ENCODE measurements around the gene LAMC3.

LAMC3 gene

GRCh38 chr9:131125288-131126058 lies 116.5 kb downstream of the LAMC3 start, which contains the start of gene NUP214:
TSS of gene NUP214 (plus strand) at chr9:131125586. CDS start at chr9:131125705, 119 bp downstream.
- peak; percentile 100 for DNase-seq

GRCh38 chr9:131126059-131126426 lies 117.1 kb downstream of the LAMC3 start:
- no peak for DNase-seq

GRCh38 chr9:131129183-131129582 lies 120.2 kb downstream of the LAMC3 start:
- DNase-seq, result no peak

- DNase-seq, result no peak
These were observed 129.7 kb downstream of the LAMC3 start for GRCh38 chr9:131138676-131139075.

GRCh38 chr9:131140112-131140511 lies 131.1 kb downstream of the LAMC3 start:
- no peak for DNase-seq

GRCh38 chr9:131140550-131140949 lies 131.6 kb downstream of the LAMC3 start:
- no peak for DNase-seq

- no peak for DNase-seq
These were observed 133.2 kb downstream of the LAMC3 start for GRCh38 chr9:131142160-131142559.
